Activated T-helper 9 cell treated with anti-CD3 and anti-CD28 coated beads, Interleukin-2, amount 50 U/mL, for 16 hours (primary cell): Measurements from ENCODE around the gene PSMB10.
"Not testable (repeated sequence)": the region's sequence is repeated elsewhere in the genome, so short reads cannot be mapped to it uniquely, and the experiment has no call there.

Experiments used
- DNase-seq: peaks from one replicate; pipeline ENCODE4 v3.0.0-alpha.2; 2020; ENCODE audit warnings: low read depth

The PSMB10 gene

DNA sequence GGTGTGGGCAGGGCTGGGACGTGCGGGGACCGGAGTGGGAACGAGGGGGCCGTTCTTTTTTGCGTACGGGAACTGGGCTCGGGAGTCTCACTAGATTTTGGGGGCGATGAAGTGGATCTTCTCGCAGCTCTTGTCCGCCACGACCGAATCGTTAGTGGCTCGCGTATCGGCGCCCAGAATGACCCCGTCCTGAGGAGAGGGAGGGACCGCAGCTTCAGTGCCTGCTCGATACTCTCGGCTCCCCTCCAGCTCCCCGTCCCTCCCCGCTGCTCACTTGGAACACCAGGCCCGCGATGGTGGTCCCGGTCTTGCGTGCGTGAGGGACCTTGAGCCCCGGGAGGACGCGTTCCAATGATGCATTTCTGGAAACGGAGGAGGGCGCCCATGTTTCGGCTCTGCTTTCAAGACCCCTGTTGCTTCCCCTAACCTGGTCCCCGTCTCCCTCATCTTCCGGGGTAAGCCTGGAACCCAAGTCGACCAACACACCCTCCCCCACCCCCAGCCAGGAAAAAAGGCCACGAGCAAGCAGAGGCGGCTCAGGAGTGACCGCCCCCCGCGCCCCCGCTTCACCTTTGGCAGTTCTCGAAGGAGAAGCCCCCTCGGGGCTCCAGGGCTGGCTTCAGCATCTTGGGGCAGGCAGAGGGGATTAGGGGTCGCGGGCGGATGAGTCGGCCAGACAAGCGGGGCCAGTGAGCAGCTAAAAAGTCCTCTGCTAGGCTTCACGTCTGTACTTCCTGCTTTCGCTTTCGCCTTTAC is at the start of gene PSMB10:
Gene PSMB10 (minus strand): TSS at position 727 of the 756 bp plus-strand sequence. CDS start 101 bp downstream, at position 626.
- DNase-seq: peak; percentile 29

DNA sequence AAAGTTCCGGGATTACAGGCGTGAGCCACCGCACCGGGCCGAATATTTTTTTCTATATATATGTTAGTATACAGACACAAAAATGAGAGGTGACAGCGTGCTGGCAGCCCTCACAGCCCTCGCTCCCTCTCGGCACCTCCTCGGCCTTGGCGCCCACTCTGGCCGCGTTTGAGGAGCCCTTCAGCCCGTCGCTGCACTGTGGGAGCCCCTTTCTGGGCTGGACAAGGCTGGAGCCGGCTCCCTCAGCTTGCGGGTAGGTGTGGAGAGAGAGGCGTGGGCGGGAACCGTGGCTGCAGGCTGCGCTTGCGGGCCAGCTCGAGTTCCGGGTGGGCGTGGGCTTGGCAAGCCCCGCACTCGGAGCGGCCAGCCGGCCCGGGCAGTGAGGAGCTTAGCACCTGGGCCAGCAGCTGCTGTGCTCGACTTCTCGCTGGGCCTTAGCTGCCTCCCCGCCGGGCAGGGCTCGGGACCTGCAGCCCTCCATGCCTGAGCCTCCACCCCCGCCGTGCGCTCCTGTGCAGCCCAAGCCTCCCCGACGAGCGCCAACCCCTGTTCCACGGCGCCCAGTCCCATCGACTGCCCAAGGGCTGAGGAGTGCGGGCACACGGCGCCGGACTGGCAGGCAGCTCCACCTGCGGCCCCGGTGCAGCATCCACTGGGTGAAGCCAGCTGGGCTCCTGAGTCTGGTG is 45.5 kb upstream of the PSMB10 start:
- DNase-seq: no peak

DNA sequence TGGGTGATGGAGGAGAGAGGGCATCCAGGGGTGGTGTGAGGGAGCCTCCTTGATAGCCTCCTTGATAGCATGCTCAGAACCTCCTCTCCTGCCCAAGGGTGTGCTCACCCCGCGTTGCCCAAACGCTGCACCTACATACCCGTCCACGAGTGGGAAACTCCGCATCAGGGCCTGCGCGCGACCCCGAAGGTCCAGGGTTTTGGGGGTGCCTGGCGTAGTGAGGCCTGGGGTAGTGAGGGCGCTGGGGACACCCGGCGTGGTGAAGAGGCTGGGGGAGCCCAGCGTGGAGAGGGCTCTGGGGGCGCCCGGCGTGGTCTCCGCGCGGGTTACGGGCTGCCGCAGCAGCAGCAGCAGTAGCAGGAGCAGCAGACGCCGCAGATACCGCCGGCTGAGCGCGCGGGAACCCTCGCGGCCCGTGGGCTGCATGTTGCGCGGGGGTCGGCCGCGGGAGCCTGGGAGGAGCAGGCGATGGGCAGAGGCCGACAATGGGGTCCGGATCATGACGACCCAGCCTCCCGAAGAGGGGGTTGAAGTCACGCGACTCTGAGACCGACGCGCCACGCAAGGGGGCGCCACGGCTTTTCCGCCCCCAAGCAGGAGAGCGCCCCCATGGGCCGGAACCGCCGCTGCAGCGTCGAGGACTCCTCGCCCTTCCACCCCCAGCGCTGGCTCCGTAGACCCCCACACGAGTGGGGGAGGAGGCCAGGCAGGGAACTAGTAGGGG is 43.5 kb upstream of the PSMB10 start, which contains the start of gene DPEP3:
Gene DPEP3 (minus strand): TSS at position 545 of the 724 bp plus-strand sequence. CDS start 119 bp downstream, at position 426.
- DNase-seq: no peak

DNA sequence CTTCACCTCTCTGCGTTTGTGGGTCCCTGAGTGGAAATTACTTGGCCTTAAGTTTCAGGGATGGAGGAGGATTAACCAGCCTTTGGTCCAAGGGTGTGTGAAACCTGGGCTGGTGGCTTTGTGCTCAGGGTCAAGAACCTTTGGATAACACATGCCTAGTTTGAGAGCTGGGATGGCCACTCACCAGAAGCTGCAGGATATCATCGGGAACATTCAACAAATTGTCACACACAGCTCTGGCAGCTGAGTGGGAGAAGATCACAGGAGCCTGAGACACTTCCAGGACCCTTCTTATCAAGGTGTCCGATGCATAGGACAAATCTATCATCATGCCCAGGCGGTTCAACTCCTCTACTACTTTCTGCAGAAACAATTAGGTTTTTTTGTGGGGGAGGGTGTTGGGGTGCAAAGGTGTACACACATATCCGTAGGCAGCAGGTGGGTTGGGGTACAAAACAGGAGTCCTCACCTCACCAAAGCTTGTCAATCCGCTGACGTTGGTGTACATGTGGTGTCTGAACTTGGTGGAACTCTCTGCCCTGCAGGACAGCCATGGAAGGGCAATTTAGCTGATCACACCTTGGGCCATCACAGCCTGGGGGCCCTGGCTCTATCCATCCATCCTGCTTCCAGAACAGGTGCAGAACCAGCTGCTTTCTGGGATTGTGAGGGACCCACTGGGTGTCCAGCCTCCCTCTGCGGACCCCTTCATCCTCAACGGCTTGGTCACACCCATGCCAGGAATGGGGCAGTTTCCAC is 41.0 kb upstream of the PSMB10 start:
- DNase-seq: no peak

DNA sequence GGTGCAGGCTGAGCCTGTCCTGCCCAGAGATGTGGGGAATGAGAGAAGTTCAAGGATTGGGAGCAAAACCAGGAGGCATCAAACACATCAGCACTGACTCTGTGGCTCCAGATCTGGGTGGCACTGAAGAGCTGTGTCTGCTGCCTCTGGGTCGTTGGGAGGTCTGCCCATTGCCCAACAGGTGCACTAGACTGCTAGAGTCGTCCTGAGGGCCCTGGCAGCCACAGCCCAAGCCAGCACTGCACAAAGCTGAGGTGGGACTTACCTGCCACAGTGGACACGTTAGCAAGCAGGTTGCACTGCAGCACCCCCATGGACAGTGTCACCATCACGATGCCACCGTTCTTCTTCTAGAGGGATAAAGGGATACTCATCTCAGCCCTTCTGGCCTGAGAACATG is 40.4 kb upstream of the PSMB10 start:
- DNase-seq: no peak

DNA sequence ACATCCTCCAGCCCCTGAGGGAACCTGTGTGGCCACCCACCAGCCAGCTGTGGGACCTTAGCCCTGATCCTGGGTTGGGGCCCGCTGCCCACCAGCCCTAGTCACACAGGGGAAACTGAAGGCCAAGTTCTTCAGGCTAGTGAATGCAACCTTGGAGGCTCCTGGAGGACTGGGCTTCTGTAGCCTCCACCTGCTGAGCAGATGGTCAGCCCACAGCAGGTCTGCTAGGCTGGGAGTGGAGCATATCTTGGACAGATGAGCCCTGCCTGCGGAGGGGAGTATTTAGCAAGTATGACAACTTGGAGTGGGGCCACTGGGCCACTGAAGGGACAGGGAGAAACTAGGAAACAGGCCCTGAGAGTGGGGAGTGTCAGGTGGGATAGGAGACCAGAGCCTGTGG is 39.6 kb upstream of the PSMB10 start:
- no peak for DNase-seq

DNA sequence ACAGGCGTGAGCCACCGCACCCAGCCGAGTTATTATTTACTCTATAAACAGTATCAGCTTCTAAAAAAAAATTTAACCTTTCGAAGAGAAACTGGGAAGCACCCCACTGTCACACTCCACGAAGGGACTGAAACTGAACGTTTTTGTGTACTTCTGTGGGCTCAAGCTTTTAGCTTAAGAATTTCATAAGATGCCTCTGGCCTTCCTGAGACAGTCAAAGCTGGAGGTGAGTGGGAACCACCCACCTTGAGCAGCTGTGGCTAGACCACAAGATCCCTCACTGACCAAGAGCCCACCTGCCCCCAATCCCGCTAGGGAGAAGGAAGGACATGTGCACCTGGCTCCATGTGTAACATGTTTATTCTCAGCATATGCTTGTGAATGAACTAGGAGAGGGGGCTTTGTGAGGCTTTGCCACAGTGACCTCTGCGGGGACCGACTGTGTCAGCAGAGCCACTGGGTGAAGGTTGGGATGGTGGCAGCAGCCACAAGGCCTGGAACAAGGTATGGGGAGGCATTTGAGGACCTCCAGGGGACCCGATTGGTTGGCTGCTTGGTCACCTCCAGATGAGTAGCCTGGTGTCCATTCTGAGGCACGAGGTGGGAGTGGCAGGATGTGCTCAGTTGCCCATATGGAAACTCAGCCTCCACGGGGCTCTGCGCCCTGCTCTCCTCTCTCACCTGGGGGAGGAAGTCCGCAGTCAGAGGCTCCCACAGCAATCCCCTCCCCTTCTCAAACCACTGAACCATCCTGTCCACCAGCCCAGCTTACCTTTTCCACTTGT is 38.9 kb upstream of the PSMB10 start:
- DNase-seq: no peak

DNA sequence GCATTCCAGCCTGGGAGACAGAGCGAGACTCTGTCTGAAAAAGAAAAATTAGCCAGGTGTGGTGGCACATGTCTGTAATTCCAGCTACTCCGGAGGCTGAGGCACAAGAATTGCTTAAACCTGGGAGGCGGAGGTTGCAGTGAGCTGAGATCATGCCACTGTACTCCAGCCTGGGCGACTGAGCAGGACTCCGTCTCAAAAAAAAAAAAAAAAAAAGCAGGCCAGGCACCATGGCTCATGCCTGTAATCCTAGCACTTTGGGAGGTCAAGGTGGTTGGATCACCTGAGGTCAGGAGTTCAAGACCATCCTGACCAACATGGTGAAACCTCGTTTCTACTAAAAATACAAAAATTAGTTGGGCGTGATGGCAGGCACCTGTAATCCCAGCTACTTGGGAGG is 35.6 kb upstream of the PSMB10 start:
- DNase-seq: not testable (repeated sequence)

DNA sequence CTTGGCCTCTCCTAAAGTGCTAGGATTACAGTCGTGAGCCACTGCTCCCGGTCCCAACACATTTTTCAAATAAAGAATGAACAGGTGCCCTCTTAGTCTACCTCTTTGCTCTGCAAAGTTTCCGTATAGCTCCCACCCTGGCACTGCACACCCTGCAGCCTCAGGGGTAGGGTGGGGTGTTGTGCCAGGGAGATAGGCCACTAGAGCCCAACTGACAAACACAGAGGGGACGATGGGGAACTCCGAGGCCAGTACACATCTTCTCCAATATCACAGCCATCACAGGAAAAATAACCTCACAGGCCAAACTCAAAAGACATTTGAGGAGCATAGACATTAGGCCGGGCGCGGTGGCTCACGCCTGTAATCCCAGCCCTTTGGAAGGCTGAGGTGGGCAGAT is 34.5 kb upstream of the PSMB10 start:
- DNase-seq: no peak

DNA sequence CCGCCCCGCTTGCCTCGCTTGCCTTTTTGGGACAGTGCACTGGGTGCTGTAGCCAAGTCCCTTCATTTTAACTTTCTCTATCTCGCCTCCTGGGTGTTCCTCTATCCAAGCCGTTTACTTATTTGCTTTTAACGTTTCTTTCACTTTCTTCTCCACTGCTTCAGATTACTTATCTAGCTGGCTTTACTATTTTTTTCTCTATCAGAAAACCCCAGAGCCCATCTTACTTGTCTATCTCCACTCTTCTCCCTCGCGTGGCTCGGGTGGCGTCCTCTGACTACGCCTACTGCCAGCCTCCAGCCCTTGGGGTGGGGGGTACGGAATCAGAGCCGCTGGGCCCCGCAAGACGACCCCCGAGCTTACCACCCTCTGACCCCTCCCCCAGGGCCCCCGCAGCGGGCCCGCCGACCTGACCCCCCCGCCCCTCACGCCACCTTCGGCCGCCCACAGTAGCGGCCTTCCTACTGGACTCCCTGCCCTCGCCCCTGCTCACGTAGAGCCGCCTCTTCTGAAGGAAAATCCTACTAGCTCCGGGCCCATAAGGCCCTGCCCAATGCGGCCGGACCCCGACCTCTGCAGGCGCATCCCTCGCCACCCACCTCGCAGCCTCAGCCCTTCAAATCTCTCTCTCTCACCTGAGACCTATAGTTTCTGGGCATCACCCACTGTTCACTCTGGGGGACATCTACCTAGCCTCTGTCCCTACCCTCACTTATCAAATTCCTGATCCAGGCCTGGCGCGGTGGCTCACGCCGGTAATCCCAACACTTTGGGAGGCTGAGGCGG is 32.8 kb upstream of the PSMB10 start:
- DNase-seq: no peak

DNA sequence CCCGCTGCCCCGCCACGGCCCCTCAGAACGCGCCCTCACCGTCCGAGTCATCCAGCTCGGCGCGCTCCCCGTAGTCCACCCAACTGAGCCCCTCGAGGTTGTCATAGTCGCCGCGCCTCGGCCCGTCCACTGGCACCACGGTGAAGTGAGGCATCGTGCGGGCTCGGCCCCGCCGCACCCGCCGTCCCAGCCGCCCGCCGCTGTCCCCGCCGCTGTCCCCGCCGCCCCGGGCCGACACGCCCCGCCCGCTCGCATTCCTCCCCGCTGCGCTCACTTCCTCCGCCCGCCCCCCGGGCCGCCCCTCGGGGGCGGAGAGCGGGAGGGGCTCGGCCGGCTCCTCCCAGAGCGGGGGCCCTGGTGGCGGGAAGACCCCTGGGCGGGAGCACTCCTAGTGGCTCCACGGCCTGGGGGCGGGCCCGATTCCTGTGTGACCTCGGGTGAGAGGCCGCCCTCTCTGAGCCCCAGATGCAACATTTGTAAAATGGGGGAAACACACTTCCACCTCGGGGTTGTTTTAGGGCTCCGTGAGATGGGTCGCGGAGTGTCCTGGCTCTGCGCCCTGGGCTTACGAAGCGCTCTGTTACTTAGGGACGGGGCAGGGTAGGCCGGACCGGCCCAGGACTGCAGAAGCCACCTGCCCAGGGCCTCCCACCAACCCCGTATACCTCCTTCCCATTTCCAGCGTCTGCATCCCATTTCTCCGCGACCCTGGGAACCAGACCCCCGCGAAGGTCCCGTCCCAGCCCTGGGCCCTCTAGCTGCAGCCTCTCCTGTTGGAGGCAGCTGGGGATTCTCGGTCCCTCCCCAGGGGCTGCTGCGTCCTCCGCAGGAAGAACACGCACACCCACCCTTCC is 32.0 kb upstream of the PSMB10 start, which contains the start of gene SLC12A4:
Gene SLC12A4 (minus strand): TSS at position 238 of the 854 bp plus-strand sequence. CDS start 84 bp downstream, at position 154.
- DNase-seq: peak; percentile 78

DNA sequence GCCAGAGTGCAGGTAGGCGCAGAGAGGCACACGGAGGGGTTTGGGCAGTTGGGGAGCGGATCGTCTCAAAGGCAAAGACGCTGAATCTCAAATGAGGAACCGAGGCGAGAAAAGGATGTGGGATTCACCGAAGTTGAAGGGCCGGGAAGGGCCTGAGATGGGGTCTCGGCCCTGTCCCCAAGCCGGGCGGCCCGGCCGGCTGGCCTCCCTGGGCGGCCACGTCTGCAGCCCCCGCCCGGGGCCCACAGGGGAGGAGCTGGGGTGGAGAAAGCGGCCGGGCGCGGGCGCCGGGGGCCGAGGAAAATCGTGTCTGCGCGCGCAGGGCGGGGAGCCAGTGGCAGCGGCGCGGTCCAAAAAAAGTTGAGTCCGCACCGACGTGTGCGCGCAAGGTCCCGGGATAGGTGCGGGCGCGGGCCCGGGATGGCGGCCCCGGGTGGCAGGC is 31.3 kb upstream of the PSMB10 start:
- DNase-seq: peak; percentile 18

DNA sequence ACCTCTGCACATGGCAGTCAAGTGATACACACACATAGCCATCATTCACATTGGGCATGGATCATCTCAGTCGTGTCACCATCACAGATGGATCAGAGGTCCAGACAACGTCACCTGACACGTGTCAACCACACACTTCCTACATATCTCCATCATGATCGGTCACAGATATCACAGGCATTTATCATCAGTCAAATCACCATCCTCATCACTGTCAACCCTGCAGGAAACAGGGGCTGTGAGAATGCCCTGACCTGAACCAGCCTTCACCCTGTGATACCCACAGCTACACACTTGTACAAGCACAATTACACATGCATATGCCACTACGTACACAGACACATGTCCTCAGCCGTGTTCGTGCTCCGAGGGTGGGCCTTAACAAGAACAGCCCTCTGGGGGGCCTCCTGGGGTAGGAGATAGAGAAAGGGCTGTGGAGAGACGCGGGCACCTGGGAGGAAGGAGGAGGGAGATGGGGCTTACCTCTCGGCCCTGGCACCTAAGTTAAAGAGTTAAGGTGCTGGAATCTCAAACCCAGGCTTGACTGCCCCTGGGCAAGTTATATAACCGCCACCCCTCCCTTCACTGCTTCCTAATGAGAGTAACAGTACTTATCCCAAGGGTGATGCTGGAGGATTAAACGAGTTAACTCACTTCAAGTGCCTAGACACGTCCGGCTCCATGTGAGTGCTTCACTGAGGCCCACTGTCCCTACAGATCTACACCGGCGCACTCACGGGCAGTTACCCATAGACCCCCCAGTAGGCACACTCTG is 30.7 kb upstream of the PSMB10 start:
- no peak for DNase-seq

DNA sequence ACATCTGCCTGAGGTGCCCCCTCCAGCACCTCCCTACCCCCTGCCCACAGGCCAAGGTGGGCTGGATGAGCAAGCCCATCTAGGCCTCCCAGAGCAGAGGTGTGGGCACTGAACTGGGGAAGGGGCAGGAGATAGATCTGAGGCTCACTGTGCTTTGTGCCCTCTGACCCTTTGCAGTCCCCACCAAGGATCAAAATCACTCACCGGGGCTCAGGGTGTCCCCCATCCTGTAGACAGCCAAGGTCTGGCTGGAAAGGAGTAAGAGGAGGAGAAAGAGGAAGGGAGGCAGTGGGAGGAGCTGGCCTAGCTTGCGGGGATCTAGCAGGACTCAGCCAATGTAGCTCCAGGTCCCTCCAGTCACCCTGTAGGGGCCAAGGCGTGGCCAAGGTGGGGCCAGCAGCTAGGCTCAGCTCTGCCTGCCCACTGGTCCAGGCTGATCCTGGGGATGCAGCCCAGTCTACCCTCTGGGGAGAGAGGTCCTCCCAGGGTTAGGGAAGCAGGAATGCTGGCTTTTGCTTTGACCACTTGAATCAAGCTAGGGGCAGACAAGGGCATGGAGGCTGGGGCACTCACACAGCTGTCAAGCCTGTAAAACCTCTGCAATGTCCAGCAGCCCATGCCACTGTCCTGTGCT is 30.0 kb upstream of the PSMB10 start:
- no peak for DNase-seq

DNA sequence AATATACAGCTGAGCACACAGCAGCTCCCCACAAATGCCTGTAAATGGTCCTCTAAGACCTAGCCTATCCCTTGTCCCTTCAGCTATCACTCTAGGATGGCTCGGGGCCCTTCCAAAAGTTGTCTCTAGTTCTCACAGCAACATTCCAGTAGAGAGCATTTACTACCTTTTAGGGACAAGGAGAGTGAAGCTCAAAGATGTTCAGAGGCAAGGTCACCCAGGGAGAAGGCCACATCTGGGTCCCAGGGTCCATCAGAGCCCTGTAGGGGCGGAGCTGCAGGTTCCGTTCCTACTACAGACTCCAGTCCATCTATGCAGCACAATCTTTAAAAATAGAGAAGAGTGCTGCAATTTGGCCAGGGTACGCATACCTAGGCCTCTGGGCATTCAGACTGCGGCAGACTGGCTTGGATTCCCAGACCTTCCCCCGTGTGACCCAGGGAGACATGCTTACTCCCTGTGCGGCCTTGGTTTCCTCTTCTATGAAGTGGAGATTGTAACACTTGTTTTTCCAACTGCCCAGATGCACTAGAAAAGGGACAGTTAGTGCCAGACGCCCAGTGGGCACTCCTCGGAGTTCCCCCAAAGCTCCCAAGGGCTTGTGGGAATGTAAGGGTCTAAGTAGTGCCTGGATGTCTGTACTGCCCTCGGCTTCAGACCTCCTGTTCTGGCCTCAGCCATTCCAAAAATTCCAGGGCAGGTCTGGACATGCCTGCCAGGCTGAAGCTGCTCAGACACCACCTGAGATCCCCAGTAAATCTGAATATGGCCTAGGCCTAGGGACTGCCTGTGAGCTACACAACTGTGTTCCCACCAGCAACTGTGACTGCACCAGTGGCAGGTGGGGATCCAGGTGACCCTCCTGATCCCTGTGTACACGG is 29.3 kb upstream of the PSMB10 start:
- no peak for DNase-seq

DNA sequence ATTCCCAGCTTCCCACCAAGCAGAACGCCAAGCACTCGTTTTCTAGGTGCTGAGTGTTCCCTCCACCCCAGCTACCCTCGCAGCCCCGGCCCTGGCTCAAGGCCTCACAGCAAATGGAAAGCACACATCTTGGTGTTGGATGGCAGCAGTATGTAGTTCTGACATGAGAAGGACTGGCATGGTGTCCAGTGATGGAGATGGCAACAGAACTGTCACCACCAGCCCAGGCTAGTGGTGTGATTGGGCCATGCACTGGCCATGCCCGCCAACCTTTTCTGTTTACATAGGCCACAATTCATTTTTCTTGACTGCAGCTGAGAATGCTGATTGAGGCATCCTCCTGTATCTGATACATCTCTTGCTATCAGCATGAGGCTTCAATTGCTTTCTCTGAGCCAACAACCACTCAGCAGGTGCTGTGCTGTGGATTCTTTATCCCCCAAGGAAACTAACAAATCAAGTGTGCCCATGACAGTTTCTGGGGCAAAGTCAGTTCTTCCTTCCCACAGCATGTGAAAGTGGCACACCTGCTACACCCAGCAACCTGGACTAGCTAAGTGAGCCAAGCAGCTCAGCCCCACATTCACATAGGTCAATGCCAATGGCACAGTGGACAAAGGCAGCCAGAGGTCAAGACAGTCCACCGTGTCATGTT is 28.0 kb upstream of the PSMB10 start:
- DNase-seq: no peak
